AG08396 (cell line): Measurements from ENCODE around the gene SASS6.
"Not testable (repeated sequence)": the region's sequence is repeated elsewhere in the genome, so short reads cannot be mapped to it uniquely, and the experiment has no call there.

Experiments
- DNase-seq: peaks from one replicate; pipeline ENCODE4 v3.0.0; 2012; ENCODE audit warnings: low spot score, mixed read lengths

SASS6 gene

DNA sequence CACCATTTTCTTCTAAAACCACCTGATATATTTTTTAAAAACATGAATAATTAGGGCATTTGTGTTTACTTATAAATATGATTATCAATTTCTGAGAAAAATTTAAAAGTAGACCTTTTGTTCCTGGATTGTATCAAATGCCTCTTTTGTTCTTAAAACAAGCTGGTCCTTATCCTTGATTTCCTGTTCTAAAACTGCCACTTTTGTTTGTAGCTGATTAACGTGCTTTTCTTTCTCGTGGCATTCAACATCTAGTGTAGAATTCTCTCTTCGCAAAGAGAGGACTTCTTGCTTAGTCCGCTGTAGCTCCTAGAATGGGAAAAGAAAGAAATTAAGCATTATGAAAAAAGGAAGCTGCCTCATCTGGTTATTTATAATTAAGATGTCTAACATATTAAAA is 25.0 kb downstream of the SASS6 start:
- no peak for DNase-seq

DNA sequence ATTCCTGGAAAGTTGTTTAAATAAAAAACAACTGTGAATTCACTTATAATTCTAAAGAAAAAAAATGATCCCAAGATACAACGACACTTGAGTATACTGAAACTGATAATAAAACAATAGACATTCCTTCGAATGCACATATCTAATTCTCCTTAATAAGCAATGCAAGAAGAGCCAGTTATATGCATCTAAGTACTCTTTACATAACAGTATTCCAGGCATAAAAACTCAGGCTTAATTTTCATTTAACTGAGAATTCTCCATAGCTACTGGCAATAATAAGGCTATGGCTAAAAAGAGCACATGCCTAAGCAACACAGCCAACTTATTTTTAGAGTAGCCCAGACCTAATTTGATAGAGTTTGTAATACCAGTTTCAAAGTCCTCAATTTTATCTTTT is 31.2 kb downstream of the SASS6 start:
- DNase-seq = no peak

DNA sequence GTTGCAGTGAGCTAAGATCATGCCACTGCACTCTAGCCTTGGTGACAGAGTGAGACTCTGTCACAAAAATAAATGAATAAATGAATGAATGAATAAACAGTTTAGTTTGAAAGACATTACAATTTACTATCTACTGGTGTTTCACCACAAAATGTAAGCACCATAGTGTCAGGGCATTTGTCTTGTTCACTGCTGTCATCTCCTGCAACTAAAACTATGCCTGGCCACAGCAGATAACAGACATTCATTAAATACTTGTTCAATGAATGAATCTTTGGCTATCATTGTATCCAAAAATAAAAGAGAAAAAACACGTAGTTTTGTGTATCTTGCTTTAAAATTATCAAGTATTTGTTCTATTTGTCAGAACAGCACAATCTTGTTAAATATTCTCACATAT is 32.5 kb downstream of the SASS6 start:
- peak; percentile 55 for DNase-seq

DNA sequence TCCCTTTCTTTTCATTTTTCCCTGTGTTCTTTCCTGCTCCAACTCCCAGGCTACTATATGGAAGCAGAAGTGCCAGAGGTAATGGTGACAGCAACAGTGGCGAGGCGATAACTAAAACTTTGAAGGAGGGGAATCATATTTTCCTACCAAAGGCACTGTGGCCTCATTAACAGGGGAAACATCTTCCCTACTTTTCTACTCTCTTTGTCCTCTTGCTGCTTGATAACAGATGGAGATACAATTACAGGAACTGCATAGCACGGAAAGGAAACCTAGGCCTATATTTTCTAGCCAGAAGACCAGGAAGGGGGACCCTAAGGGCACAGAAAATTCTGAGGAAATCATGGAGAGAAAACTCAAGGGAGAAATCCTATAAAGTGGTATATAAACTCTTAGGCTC is 42.3 kb downstream of the SASS6 start:
- no peak for DNase-seq

DNA sequence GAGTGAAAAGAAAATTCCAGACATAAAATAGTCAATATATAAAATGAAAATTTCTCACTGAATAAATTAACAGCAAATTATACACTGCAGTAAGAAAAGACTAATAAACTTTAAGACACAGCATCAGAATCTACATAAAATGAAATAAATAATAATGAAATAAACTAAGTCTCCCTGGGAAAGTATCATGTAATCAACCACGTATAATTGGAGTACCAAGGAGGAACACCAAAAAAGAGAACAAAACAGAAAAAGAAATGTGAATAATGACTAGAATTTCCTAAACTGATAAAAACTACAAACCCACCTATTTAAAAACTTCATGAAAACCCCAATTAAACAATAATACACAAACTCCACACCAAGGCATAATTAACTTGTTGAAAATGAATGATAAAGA is 43.6 kb downstream of the SASS6 start:
- no peak for DNase-seq

DNA sequence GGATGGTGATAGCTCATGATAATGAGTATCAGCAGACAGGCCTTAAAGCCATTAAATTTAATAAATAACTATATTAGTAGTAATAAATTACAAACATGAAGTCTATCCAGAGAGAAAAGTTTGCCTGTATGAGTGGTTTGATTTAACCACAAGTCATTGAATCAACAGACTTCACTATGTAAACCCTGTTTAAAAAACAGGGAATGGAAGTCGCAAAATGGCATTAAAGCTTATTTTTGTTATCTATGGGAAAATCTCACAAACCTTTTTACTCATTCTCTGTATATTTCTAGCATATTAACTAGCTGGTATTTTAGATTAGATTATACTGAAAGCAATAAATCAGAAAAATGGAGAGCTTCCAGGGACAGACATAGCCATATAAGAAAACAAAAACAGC is 45.3 kb downstream of the SASS6 start:
- DNase-seq = no peak

DNA sequence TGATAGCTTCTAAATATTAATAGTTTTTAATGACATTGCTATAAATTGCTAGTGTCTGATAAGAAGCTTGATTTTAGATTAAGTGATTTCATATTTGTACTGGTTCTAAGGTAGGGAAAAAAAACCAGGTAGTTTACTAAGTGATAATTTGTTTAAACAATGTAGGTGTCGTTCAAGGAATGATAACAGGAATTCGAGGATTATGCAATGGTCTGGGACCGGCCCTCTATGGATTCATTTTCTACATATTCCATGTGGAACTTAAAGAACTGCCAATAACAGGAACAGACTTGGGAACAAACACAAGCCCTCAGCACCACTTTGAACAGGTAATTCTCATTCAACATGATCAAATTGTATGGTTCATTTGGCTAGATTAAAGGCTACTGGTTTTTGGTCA is 52.4 kb downstream of the SASS6 start:
- no peak for DNase-seq

DNA sequence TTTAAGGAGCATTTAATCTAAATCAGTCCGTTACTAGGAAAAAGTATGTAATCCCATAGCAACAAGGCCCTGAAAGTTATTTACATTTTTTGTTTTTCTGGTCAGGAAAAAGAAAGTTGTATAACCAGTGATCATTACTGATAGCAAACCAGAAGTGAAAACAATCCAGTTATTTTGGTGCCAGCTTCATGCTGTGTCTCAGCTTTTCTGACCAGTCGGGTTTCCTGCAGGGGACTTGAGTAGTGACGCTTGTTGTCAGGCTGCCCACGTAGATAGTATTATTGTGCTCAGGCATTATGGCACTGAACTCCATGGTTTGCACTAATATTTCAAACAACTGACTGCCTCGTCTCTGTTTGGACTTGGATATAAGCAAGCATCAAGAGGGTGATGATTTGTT is 55.2 kb downstream of the SASS6 start:
- no peak for DNase-seq

DNA sequence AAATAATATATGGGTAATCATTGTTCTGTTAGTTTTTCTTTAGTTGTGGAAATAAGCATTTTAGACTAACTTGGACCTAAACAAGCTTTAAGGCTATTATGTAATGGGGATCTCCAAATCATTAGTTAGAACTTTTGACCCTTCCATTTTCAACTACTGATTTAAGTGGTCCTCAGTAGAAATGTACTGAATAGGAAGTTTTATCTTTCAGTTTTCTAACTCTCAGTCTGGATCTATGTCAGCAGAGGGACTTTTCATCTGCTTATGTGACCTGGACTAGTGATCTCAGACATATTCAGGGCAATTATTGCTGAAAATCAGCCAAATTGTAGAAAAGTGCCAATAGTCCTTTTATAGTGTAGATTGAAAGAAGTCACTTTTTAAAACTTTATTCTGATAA is 56.0 kb downstream of the SASS6 start:
- DNase-seq = no peak

DNA sequence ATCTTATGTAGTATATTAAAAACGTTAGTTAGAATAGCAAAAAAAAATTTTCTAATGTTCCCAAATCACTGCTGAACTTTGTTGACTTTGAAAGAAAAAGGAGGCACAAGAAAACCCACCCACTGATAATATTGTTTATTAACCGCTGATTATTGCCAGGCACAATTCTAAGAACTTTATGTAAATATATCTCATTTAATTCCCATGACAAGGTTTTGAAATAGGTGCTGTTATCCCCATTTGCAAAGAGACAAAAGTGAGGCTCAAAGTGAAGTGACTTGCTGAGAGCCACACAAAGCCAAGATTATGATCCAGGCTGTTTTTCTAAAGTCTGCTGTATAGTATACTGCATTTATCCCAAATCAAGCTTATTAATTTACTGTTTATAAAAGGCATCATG is 56.4 kb downstream of the SASS6 start:
- DNase-seq = no peak

DNA sequence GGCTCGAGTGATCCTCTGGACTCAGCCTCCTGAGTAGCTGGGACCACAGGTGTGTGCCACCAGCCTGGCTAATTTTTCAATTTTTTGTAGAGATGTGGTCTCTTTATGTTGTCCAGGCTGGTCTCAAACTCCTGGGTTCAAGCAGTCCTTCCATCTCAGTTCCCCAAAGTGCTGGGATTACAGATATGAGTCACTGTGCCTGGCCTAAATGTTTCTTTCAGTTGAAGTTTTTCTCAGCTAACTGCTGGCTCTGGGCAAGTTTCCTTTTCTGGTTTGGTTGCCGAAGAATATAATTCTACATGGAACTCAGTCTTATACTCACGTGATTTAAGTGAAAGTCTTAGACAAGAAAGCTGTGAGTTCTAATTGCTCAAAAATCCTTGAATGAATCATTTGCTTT is 57.0 kb downstream of the SASS6 start:
- no peak for DNase-seq

DNA sequence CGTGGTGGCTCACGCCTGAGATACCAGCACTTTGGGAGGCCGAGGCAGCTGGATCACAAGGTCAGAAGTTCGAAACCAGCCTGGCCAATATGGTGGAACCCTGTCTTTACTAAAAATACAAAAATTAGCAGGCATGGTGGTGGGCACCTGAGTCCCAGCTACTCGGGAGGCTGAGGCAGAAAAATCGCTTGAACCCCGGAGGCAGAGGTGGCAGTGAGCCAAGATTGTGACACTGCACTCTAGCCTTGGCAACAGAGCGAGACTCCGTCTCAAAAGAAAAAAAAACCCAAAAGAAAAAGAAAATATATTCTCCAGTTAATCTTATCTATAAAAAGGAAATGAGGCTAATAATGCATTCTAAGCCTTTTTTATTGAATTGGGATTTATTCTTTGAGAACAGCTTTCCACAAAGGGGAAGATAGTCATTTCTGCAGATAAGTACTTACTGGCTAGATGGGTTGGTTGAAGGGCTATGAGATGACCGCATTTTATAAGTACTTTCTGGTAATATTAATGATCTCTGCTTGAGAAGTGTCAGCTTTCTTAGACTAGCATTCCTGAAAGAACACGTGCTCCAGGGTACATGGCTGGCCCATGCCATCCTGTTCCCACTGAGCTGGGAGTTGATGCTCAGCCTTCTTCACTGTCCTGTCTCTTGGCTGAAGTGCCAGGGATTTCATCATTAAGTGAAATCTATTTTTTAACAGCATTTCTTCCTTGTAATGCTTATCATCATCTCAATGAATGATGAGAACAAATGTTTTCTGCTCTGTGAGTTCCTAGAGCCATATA is 57.9 kb downstream of the SASS6 start:
- no peak for DNase-seq

DNA sequence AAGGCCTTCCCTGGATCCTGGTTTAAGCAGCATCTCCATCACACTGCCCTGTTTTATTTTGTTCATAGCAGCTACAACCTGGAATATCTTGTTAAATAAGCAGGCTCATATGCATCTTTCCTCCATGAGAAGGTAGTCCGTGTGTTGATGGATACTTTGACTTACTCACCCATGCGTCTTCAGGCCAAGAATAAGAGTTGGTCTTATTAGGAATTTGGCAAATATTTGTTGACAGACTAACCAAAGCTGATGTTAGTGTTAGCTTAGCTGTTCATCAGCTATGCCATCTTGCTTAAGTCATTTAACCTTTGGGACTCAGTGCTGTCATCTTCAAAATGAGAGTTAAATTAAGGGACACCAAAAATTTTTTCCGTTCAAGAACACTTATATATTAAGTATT is 59.2 kb downstream of the SASS6 start:
- no peak for DNase-seq

DNA sequence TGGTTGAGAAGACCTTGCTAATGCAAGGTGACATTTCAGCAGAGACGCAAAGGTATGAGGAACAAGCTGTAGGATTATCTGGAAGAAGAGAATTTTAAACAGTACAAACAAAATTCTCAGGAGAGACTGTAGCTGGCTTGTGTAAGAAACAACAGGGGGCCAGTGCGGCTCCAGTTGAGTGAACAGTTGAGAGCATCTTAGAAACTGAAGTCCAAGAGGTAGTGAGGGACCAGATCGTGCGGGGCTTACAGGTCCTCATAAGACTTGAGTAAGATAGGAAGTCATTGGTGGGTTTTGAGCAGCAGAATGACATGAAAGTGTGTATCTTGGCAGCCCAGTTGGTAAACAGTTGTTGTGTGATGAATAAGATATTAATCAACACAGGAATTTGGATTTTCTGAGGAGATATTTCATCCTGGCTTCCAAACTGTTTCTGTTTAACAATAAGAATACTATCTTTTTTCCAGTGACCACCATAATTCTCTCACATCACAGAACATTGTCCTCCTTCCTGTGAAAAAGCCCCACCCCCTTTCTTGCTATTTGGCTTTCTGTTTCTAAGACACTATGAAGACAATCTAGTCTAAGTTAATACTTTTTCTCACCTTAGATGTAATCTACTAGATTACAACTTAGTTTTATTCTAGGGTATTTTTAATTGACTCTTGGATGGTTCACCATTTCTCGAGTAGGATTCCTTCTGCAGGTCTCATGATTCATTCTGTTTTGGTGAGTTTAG is 62.4 kb downstream of the SASS6 start:
- DNase-seq = no peak

DNA sequence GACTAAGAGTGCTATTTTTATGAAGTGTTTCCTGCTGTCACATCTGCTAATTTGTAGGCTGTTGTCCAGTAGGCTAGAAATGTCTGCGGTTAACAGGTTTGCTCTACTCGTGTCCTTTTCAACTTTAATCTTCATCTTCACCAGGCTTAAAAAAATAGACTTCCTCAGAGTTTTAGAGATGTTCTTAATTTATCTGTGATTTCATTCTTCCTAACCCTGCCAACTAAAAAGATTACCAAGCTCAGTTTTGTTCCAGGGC is 66.8 kb downstream of the SASS6 start:
- no peak for DNase-seq

DNA sequence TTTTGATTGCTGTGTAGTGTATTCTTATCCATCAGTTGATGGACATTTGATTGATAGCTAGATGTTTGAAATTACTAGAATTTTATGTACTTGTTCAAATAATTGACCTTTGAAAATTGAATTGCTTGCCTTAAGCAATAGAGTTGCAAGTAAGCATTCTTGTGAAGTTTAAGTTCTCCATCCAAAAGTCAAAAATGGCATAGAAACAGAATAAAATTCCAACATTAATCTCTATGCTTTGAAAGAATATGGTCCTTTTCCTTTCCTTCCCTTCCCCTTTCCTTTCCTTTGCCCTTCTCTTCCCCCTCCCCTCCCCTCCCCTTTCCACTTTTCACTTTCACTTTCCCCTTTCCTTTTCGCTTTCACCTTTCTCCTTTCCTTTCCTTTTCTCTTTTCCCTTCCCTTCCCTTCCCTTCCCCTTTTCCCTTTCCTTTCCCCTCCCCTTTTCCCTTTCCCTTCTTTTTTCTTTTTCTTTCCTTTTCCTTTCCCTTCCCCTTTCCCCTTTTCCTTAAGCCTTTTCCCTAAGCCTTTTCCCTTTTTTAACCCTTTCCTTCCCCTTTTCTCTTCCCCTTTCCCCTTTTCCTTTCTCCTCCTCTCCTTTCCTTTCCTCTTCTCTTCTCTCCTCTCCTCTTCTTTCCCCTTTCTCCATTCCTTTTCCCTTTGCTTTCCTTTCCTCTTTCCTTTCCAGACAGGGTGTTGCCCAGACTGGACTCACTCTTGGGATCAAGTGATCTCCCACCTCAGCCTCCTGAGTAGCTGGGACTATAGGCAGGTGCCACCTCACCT is 67.4 kb downstream of the SASS6 start:
- no peak for DNase-seq

DNA sequence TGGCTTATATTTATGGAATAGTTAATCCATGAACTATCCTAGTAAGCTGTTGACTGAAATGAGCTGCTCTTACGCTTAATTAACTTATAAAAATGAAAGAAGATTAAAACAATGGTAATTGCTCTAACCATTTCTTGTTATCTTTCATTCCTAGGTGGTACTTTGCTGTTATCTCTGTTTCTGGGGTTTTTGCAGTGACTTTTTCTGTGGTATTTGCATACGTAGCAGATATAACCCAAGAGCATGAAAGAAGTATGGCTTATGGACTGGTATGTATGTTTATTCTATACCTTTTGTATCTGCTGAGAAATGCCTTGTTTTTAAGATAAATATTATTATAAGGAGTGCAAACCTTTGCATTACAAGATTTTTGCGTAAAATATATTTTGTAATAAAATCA is 71.0 kb downstream of the SASS6 start:
- DNase-seq = no peak

DNA sequence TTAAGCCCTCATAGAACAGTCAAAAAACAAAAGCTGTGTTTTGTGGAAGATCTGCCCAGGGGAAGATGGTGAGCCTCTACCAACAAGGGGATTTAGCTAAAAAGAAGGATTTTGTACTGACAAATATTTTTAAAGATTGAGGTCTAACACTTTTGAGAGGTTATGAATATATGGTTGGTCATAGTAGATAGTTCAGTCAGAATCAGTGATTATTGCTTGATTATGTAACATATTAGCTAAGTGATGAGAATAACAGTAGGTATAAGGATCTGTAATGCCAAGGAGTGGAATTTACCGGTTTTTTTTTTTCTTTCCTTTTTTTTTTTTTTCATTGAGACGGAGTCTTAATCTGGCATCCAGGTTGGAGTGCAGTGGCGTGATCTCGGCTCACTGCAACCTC is 79.0 kb downstream of the SASS6 start:
- DNase-seq = no peak

DNA sequence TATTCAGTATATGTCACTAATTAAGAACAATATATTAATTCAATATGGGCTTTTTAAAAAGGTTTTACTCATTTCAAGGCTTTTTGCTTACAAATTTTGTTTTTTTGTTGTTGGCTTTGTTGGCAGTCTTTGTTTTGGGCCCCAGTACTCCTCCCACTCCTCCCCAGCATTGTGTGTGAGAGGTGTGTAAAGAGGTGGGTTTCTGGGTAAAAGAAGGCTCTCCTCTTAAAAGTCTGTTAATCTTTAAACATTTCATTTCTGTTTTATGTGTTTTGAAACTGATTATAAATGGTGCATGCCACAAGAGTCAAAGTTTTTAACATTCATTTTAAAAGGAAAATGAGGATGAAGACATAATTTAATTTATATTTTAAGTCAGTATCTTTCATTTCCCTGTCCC is 79.6 kb downstream of the SASS6 start:
- DNase-seq = no peak

DNA sequence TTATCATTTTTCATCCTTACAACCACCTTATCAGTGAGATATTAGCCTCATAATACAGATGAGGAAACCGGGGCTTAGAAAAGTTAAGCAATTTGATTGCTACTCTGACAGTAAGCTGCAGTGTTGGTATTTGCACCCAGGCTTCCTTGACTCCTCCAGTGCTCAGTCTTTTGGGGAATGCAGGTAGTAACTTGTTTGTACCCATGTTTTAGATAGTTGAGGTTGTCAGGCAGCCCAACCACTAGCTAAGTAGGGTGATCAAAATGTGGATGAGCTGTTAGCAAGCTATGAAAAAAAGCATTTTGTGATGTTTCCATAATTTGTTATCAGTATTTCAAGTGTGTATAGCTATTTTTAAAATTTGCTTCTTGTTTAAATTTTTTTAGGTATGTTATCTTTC is 80.8 kb downstream of the SASS6 start:
- DNase-seq = no peak

DNA sequence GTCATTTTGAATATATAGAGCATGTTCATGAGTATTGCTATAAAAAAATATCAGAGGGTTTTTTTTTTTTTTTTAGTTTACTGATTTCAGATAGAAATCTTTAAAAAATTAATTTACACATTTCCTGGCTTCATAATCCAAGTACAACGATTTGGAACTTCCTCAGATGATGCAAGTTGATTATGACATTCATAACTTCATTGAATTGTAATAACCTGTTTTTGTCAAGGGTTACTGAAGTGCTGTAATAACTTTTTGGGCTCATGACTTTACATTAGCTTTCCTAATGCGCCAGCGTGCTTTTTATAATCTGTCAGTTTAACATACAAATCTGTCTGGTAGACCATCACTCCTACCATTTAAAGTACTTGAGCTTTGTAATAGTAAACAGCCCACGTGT is 81.3 kb downstream of the SASS6 start:
- no peak for DNase-seq

DNA sequence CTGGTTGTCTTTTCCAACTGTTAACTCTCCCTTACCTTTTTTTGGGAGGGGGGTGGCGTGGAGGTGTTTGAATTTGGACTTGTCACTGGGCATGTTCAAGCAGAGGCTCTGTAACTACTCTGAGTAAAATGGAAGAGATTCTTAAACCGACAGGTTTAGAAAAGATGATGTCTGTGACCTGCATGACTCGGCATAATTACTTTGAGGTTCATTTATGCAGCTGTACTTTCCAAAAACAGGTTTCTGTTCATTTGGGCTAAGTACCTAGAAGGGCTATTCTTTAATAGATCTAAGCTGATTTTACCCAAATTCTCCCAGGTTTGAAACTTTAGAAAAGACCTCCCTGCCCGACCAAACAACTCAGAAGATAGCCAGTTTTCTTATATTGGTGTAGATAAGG is 82.6 kb downstream of the SASS6 start:
- no peak for DNase-seq

DNA sequence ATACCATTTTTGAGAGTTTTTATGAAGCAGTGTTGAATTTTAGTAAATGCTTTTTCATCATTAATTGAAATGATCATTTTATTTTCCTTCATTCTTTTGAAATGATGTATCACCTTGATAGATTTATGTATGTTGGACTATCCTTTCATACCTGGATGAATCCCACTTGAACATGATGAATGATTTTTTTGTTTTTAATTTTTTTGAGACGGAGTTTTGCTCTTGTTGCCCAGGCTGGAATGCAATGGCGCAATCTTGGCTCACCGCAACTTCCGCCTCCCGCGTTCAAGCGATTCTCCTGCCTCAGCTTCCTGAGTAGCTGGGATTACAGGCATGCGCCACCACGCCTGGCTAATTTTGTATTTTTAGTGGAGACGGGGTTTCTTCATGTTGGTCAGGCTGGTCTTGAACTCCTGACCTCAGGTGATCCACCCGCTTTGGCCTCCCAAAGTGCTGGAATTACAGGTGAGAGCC is 85.5 kb downstream of the SASS6 start:
- not testable (repeated sequence) for DNase-seq
